ENCODE data around the gene NAALADL2.

The NAALADL2 gene

GRCh38 chr3:174891524-174892203 is 32.5 kb downstream of the NAALADL2 start:
- DNase-seq: no peak

- no peak for DNase-seq
These were observed 47.9 kb downstream of the NAALADL2 start for GRCh38 chr3:174907027-174907426.

GRCh38 chr3:174907628-174908407 is 48.7 kb downstream of the NAALADL2 start:
- DNase-seq: no peak

- no peak for DNase-seq
These were observed 72.6 kb downstream of the NAALADL2 start for GRCh38 chr3:174931473-174932353.

GRCh38 chr3:174936590-174936989 is 77.5 kb downstream of the NAALADL2 start:
- no peak for DNase-seq

- DNase-seq: no peak
These were observed 78.3 kb downstream of the NAALADL2 start for GRCh38 chr3:174937478-174937877.

GRCh38 chr3:174938102-174938501 is 79.0 kb downstream of the NAALADL2 start:
- no peak for DNase-seq

- no peak for DNase-seq
These were observed 81.0 kb downstream of the NAALADL2 start for GRCh38 chr3:174940151-174940550.

- no peak for DNase-seq
These were observed 86.1 kb downstream of the NAALADL2 start for GRCh38 chr3:174945276-174945675.

GRCh38 chr3:174945951-174946350 is 86.8 kb downstream of the NAALADL2 start:
- no peak for DNase-seq

- no peak for DNase-seq
These were observed 90.4 kb downstream of the NAALADL2 start for GRCh38 chr3:174949523-174949922.

- no peak for DNase-seq
These were observed 91.9 kb downstream of the NAALADL2 start for GRCh38 chr3:174951034-174951433.

- DNase-seq: no peak
These were observed 92.4 kb downstream of the NAALADL2 start for GRCh38 chr3:174951498-174952005.

- no peak for DNase-seq
These were observed 93.9 kb downstream of the NAALADL2 start for GRCh38 chr3:174953068-174953467.

- no peak for DNase-seq
These were observed 96.4 kb downstream of the NAALADL2 start for GRCh38 chr3:174955513-174956016.

GRCh38 chr3:174957081-174957480 is 97.9 kb downstream of the NAALADL2 start:
- DNase-seq: no peak

GRCh38 chr3:174957551-174958001 is 98.4 kb downstream of the NAALADL2 start:
- no peak for DNase-seq

- no peak for DNase-seq
These were observed 99.7 kb downstream of the NAALADL2 start for GRCh38 chr3:174958671-174959328.

- no peak for DNase-seq
These were observed 100.5 kb downstream of the NAALADL2 start for GRCh38 chr3:174959556-174960065.

- DNase-seq: no peak
These were observed 101.8 kb downstream of the NAALADL2 start for GRCh38 chr3:174960898-174961297.

- DNase-seq: no peak
These were observed 114.3 kb downstream of the NAALADL2 start for GRCh38 chr3:174973465-174973864.

GRCh38 chr3:174986685-174987084 is 127.6 kb downstream of the NAALADL2 start:
- DNase-seq: no peak

All from T-helper 1 cell (primary cell).